Measurements from ENCODE around the gene TBC1D22A.

DNA sequence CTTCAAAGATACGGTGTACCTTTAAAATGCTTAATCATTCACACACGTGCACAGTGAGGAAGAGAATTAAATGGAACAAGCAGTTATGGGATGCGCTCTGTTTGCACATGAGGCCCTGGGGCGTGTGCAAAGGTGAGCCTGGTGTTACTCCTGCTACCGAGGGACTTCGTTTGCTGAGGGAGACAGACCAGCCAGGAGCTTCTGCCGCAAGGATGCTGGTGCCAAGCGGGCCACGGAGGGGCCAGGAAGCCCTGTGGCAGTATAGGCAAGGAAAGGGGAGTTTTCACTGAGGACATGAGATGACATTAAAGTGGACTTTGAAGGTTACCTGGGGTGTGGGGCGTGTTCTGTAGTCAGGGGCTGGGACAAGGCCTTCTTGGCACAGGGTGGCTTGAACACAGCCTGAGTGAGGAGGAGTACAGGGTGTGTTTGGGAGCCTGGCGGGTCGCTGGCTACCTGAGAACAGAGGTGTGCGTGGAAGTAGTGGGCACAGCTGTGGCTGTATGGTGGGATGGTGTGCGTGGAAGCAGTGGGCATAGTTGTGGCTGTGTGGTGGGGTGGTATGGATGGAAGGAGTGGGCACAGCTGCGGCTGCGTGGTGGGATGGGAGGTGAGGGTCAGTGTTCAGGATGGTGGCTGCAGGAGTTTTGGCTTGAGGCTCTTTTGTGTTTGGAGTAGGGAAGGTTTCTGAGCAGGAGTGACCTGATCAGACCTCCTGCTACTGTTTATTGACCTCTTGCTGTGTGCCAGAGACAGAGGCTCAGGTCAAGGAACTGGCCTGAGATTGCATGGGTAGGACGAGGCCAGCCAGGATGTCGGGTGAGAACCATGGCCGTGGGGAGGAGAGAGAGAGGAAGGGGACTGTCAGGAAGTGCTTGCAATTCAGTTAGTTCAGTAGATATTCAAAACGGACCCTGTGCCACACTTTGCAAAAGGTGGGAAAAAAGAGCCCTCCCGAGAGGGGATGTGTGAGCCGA, 13.7 kb downstream of the TBC1D22A start:
- TF ChIP-seq POLR2A (IDR thresholded peaks at IDR 0.05) (no peak), CTCF (IDR thresholded peaks at IDR 0.05) (no peak)
